Skeletal muscle tissue (tissue), 4 donors: Measurements from ENCODE around the gene NECTIN1. TPM values are rescaled to one million over a fixed set of nuclear protein-coding genes. Genes with fewer than 3 reads are reported as not detected.

Experiments
- H3K27ac ChIP-seq: one replicate; pipeline ENCODE4 v1.7.0; 2013; ENCODE audit warnings: mild to moderate bottlenecking, low read depth, low read length, inconsistent platforms
- H3K27me3 ChIP-seq, 3 donors: one replicate each; pipeline ENCODE4 v1.7.0; 2013; ENCODE audit warnings: low read length in 3 of 3; ENCODE audit not compliant: control insufficient read depth in 3 of 3, insufficient read depth in 3 of 3
- H3K36me3 ChIP-seq, 3 donors: one replicate each; pipeline ENCODE4 v1.7.0; 2013; ENCODE audit warnings: low read length in 3 of 3; ENCODE audit not compliant: control insufficient read depth in 3 of 3, insufficient read depth in 3 of 3
- H3K4me1 ChIP-seq, 3 donors: one replicate each; pipeline ENCODE4 v1.7.0; 2013; ENCODE audit warnings: low read length in 3 of 3, mild to moderate bottlenecking in 3 of 3; ENCODE audit not compliant: control insufficient read depth in 3 of 3, insufficient read depth in 3 of 3
- H3K4me3 ChIP-seq, 3 donors: one replicate each; pipeline ENCODE4 v1.7.0; 2013; ENCODE audit warnings: low read length in 3 of 3
- H3K9ac ChIP-seq, 3 donors: one replicate each; pipeline ENCODE4 v1.7.0; 2013; ENCODE audit warnings: low read length in 3 of 3, mild to moderate bottlenecking in 3 of 3, moderate library complexity in 2 of 3, low read depth in 1 of 3
- H3K9me3 ChIP-seq, 3 donors: one replicate each; pipeline ENCODE4 v1.7.0; 2013; ENCODE audit warnings: low read length in 3 of 3; ENCODE audit not compliant: control insufficient read depth in 3 of 3
- total RNA-seq: library from RNA; depleted of rRNA; stranded (reverse); fragments of >200 nt; gene quantifications from one replicate; pipeline ENCODE4 v1.2.3, GENCODE V29; 2014
- donor health status: Osteomylitis.

NECTIN1 gene
- total RNA-seq, 1 donor from 2014 or later = 4.2 TPM

DNA sequence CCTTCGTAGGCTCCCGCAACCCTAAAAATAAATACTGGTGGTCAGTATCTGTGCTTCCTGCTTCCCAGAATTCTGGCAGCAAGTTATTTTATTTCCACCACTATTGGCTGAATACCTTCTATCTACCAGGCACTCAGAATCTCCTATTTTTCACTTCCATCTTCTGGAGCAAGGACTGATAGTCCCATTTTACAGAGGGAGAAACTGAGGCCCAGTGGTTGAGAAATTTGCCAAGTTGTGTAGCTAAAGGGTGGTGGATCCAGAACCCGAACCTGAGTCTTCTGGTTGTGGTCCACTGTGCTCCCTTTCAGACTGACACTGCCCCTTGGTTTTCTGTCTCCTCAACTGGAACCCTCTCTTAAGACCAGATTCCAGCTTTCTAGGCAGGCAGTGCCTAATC lies 31.6 kb downstream of the NECTIN1 start:
- peaks cover 15 to 27% (median 23%) of the 10 kb centered on the region in 3 donors for H3K4me1 ChIP-seq
- no peak overlapping the region for H3K27ac ChIP-seq
- no peak overlapping the region for H3K9ac ChIP-seq
- H3K4me3 ChIP-seq = no peak overlapping the region
- no peaks in the 10 kb centered on the region for H3K27me3 ChIP-seq
- H3K9me3 ChIP-seq = no peaks in the 10 kb centered on the region
- H3K36me3 ChIP-seq = no peaks in the 10 kb centered on the region

DNA sequence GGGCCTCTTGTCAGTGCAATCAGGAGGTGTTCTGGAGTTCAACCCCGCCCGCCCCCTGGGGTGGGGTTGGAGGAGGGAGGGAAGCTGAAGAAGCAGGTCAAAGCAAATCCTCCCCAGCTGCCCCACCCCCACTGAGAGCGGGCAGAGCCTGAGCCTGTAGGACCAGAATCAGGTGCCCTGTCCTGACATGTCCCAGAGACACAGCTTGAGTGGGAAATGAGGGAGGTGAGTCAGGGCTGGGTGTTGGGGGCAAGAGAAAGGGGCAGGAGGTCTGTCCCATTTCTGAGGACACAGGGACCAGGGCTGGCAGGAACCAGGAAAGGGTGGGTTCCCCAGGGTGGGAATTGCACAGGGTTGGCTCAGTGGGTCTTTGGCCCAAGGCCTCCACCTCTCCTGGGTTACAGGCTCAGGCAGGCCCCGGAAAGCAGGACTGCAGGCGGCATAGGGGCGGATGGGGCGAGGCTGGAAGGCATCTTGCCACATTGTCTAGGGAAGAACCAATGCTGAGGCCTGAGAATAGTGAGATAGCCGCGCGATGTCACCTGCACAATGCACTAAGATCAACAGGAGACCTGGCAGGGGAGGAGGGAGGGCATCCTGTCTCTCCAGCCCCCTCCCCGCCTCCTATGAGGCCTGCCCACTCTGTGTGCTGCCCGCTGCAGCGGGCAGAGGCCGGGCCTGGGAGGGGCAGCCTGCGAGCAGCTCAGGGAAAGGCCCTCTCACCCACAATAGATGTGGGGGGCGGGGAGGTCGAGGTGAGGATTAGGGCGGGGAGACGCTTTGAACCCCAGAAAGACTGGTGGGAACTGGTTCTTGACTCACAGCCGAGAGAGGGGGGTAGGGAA lies 32.4 kb downstream of the NECTIN1 start:
- H3K27ac ChIP-seq = no peak overlapping the region

GRCh38 chr11:119694334-119694733 lies 34.7 kb downstream of the NECTIN1 start:
- no peaks in the 10 kb centered on the region for H3K9me3 ChIP-seq
- H3K36me3 ChIP-seq = no peaks in the 10 kb centered on the region
- H3K27ac ChIP-seq = no peak overlapping the region
- no peaks in the 10 kb centered on the region for H3K27me3 ChIP-seq
- H3K9ac ChIP-seq = no peak overlapping the region
- no peak overlapping the region for H3K4me3 ChIP-seq
- peaks cover 10 to 16% (median 11%) of the 10 kb centered on the region in 3 donors for H3K4me1 ChIP-seq

More for the DNA sequence above, 32.4 kb downstream of the NECTIN1 start:
- Histone ChIP-seq H3K27me3 (no peaks in the 10 kb centered on the region), H3K4me1 (peaks cover 15 to 23% (median 19%) of the 10 kb centered on the region in 3 donors), H3K9ac (no peak overlapping the region), H3K36me3 (no peaks in the 10 kb centered on the region), H3K9me3 (no peaks in the 10 kb centered on the region), H3K4me3 (no peak overlapping the region)

DNA sequence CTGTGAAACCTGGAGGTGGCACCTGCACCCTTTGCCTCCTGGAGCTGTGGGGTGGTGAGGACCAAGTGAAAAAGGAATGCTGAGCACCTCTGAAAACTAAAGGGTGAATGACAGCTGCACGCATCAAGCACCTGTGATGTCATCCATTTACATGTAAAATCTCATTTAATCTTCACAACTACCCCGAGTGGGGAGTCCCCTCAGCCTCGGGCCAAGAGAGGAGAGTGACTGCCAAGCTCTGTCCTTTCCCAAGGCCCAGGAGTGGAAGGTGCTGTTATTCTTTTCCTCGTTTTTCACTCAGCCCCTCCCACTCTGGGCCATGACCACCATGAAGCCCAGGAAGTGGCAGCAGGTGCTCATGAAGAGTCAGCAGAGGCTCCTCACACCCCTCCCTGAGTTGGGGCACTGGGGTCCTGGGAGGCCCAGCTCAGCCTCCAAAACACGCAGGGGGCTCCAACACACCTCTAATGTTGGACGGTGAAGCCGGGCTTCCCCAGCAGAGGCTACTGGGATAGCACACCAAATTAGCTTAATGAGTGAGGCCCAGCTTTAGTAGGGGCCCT lies 35.7 kb downstream of the NECTIN1 start:
- Histone ChIP-seq H3K36me3 (no peaks in the 10 kb centered on the region), H3K4me3 (no peak overlapping the region), H3K27ac (no peak overlapping the region), H3K9ac (no peak overlapping the region), H3K4me1 (peaks cover 2 to 7% (median 4%) of the 10 kb centered on the region in 3 donors), H3K27me3 (no peaks in the 10 kb centered on the region), H3K9me3 (no peaks in the 10 kb centered on the region)

- no peaks in the 10 kb centered on the region for H3K36me3 ChIP-seq
- peaks cover 0 to under 1% (median 0%) of the 10 kb centered on the region in 3 donors for H3K4me1 ChIP-seq
- no peak overlapping the region for H3K4me3 ChIP-seq
- no peak overlapping the region for H3K9ac ChIP-seq
- no peak overlapping the region for H3K27ac ChIP-seq
- no peaks in the 10 kb centered on the region for H3K27me3 ChIP-seq
- H3K9me3 ChIP-seq = no peaks in the 10 kb centered on the region
Observed at GRCh38 chr11:119692540-119692820, 36.5 kb downstream of the NECTIN1 start.

DNA sequence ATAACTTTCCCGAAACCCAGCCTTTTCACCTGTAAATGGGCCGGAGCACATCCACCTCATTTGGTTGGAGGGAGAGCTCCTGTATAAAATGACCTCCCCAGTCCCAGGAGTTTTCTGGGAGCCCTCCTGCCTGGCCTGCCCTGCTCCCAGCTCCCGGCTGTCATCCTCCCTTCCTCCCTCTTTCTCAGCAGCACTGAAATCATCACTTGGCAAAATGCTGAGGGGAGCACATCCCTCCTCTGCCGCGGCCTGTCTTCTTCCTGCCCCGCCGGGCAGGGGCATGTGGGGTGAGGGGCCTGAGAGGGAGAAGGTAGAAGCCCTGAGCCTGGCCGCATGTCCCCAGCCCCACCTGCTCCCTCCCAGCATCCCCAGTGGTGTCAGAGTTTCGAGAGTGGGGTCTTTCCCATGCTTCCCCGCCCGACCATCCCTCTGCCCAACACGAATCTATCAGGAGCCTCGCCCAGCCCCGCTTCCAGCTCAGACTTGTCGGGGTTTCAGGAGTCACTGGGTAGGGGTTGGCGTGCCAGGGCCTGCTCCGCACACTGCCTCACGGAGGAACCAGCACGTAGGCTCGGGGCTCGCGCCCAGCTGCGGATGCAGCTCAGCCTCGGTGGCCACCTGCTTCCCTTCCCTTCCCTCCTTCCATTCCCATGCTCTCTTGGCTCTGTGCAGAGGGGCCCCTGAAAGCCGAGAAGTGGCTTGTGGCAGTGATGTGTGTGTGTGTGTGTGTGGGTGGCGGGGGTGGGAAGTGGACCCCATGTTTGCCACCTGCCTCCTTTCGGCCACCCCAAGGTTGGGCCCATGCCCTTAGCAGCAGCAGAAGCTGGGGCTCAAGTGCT lies 37.1 kb downstream of the NECTIN1 start:
- no peak overlapping the region for H3K9ac ChIP-seq
- no peak overlapping the region for H3K4me3 ChIP-seq
- no peaks in the 10 kb centered on the region for H3K9me3 ChIP-seq
- no peak overlapping the region for H3K27ac ChIP-seq
- H3K36me3 ChIP-seq = no peaks in the 10 kb centered on the region
- H3K4me1 ChIP-seq = no peaks in the 10 kb centered on the region
- H3K27me3 ChIP-seq = no peaks in the 10 kb centered on the region

DNA sequence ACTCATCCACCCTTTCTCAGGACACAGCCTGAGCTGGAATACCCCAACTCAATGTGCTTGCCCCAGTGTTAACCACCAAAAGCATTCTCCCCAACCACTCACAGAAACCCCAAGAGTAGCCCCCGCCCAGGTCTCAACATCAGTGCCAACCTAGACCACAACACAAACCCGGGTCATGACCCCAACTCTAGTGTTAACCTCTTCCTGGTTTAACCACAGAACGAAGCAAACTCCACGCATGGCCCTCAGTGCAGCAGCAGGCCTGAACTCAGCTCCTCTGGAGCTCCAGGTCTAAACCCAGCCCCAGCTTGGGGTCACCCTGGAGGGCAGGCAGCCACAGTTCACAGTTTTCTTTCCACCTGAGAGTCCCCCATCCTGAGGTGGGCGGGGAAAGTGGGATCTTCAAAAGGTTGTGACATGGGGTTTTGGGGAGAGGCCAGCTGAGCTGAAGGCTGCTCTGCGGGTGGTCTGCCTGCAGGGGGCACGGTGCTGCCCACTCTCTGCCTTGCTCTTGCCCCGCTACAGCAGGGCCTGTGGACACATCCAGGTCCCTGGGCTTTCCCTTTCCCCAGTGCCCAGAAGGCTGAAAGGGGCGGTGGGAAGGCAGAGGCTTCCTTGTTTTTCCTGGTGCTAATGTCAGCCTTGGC lies 37.9 kb downstream of the NECTIN1 start:
- no peaks in the 10 kb centered on the region for H3K9me3 ChIP-seq
- H3K36me3 ChIP-seq = no peaks in the 10 kb centered on the region
- no peaks in the 10 kb centered on the region for H3K4me1 ChIP-seq
- no peaks in the 10 kb centered on the region for H3K27me3 ChIP-seq
- H3K4me3 ChIP-seq = no peak overlapping the region
- no peak overlapping the region for H3K9ac ChIP-seq
- H3K27ac ChIP-seq = no peak overlapping the region

DNA sequence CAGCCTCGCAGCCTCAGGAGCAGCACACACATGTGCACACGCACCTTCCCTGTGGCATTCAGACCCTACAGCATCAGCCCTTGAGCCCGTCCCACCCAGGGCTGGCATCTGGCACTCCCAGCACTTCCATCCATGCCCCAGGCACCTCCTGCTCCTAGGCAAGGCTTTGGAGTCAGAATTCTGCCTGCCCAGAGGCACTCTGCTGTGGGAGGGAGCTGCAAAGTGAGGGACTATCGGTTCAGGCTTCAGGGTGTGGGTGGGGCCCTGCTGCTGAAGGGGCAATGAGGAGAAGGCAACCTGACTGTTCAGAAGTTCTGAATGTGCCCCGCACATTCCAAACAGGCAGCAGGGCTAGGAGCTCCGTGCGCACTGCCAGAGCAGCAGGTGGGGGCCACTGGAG lies 39.7 kb downstream of the NECTIN1 start:
- no peaks in the 10 kb centered on the region for H3K27me3 ChIP-seq
- H3K4me3 ChIP-seq = no peak overlapping the region
- peaks cover 0 to 6% (median 5%) of the 10 kb centered on the region in 3 donors for H3K4me1 ChIP-seq
- H3K9me3 ChIP-seq = no peaks in the 10 kb centered on the region
- no peak overlapping the region for H3K27ac ChIP-seq
- no peak overlapping the region for H3K9ac ChIP-seq
- no peaks in the 10 kb centered on the region for H3K36me3 ChIP-seq

DNA sequence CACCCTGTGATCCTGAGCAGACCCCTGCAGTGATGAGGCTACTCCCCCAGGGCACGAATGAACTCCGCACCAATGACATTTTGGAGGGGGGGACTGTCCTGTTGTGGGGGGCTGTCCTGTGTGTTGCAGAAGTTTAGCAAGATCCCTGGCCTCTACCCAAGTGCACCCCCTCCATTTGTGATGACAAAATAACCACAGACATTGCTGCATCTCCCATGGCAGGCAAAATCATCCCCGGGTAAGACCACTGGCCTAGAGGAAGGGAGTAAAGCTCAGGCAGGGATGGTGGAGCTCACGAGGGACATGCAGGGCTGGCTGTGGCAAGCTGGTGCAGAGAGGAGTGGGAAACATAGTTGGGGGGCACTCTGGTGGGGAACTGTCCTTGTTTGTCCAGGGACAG lies 40.6 kb downstream of the NECTIN1 start:
- H3K9ac ChIP-seq = no peak overlapping the region
- no peaks in the 10 kb centered on the region for H3K9me3 ChIP-seq
- peaks cover 0 to 4% (median 0%) of the 10 kb centered on the region in 3 donors for H3K27me3 ChIP-seq
- H3K4me3 ChIP-seq = no peak overlapping the region
- peaks cover 0 to 10% (median 9%) of the 10 kb centered on the region in 3 donors for H3K4me1 ChIP-seq
- H3K36me3 ChIP-seq = no peaks in the 10 kb centered on the region
- no peak overlapping the region for H3K27ac ChIP-seq
